ENCODE results near the gene CFAP410.

GRCh38 chr21:44286716-44287632, 52.2 kb downstream of the CFAP410 start:
- TF ChIP-seq, protein P1, sequence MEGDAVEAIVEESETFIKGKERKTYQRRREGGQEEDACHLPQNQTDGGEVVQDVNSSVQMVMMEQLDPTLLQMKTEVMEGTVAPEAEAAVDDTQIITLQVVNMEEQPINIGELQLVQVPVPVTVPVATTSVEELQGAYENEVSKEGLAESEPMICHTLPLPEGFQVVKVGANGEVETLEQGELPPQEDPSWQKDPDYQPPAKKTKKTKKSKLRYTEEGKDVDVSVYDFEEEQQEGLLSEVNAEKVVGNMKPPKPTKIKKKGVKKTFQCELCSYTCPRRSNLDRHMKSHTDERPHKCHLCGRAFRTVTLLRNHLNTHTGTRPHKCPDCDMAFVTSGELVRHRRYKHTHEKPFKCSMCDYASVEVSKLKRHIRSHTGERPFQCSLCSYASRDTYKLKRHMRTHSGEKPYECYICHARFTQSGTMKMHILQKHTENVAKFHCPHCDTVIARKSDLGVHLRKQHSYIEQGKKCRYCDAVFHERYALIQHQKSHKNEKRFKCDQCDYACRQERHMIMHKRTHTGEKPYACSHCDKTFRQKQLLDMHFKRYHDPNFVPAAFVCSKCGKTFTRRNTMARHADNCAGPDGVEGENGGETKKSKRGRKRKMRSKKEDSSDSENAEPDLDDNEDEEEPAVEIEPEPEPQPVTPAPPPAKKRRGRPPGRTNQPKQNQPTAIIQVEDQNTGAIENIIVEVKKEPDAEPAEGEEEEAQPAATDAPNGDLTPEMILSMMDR (IDR thresholded peaks at IDR 0.05; ENCODE audit: insufficient read depth, low read depth, low read length), result no peak
- TF ChIP-seq EZH2 (IDR thresholded peaks at IDR 0.05; ENCODE audit: insufficient read depth, low read length), result no peak

Measured in astrocyte (in vitro differentiated cells and primary cell).